SKM-1 treated with dmso at 0.1 percent for 144 hours (cell line): ENCODE results near the gene RFWD3.

ENCODE experiments used
- DNase-seq: peaks from one replicate; lab custom pipeline; 2025; ENCODE audit not compliant: unreplicated experiment; lab: John Stamatoyannopoulos, UW

Gene RFWD3

DNA sequence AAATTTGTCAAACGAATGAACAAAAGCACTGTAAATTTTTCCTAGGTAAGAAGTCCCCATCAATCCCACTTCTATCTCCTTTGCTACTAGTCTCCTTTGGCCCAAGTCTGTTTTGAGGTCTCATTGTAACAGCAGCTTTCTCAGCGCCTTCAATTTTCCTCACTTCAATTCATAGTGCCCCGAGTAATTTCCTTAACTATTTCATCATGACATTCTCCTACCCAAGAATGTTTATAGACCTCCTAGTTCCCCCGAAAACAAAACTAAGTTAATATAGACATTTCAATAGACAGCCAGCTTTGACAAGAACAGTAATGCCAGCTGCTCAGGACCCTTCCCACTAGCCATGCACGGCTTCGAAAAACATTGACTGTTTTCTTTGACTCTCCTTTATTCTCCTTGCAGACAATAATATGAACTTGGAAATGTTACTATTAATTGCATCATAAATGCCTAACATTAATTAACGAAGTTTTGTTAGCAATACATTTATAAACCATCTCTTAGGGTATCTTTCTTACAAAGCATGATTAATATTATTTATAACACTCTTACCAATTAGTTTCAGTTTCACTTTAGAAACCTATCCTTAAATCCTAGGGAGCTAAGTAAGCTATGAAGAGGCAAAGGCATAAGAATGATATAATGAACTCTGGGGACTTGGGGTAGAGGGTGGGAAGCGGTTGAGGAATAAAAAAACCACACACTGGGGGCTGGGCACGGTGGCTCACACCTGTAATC lies 82.6 kb downstream of the RFWD3 start:
- DNase-seq = no peak

DNA sequence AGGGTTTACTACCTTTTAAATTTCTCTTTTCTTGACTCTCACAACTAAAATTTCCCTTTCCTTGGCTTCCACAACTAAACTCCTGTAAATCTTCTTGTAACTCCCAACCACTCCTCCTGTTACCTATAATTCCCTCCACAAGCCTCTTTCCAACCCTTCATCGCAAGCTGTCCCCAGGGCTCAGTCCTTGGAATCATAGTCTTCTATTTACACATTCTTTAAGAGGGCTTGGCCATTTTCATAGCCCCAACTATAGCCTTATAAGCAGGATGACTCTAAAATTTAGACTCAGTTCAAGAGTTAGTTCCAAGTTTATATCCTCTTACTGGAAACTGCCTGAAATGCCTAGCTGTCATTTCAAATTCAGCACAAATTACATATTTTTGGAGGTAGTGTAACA lies 83.7 kb downstream of the RFWD3 start:
- DNase-seq = no peak

DNA sequence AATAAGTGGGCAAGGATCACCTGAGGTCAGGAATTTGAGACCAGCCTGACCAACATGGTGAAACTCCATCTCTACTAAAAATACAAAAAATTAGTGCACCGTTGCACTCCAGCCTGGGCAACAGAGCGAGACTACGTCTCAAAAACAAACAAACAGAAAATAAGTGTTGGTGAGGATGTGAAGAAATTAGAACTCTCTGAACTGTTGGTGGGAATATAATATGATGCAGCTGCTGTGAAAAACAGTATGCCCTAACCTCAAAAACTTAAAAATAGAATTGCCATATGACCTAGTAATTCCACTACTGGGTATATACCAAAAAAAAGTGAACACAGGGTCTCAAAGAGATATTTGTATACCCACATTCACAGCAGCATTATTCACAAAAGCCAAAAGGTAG lies 85.8 kb downstream of the RFWD3 start:
- no peak for DNase-seq

DNA sequence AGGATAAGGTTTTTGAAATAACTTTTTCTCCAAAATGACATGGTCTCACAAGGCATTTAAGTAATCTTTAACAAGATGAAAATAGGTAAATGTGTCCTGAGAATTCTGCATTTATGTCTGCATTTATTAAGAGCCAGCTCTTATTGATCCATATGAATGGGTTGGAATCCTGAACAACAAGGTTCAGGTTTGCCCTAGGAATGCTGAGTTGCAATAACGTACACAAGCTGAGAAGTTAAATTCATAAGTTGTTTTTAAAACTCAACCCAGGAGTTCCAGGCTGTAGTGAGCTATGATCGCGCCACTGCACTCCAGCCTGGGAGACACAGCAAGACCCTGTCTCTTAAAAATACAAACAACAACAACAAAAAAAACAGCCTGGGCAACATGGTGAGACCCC lies 87.8 kb downstream of the RFWD3 start:
- DNase-seq = no peak

- no peak for DNase-seq
Observed at GRCh38 chr16:74578433-74578832, 88.2 kb downstream of the RFWD3 start.

DNA sequence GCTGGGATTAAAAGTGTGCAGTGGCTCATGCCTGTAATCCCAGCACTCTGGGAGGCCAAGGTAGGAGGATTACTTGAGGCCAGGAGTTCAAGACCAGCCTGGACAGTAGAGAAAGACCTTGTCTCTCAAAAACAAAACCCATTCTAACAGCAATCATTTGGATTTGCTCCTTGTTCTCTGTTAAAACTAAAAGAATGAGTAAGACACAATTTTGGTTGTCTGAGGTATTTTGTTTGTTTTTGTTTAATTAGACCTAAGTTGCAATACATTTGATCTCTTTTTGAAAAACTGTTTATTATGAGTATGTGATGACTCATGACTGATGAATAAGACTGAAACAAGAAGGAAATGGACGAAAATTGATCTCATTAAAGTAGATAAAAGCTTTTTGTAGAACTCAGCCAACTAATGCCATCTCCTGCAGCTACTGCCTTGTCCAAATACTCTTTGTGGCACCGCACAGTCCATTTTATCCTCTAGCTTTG lies 88.8 kb downstream of the RFWD3 start:
- no peak for DNase-seq

GRCh38 chr16:74575807-74576643 lies 90.7 kb downstream of the RFWD3 start:
- DNase-seq = no peak

DNA sequence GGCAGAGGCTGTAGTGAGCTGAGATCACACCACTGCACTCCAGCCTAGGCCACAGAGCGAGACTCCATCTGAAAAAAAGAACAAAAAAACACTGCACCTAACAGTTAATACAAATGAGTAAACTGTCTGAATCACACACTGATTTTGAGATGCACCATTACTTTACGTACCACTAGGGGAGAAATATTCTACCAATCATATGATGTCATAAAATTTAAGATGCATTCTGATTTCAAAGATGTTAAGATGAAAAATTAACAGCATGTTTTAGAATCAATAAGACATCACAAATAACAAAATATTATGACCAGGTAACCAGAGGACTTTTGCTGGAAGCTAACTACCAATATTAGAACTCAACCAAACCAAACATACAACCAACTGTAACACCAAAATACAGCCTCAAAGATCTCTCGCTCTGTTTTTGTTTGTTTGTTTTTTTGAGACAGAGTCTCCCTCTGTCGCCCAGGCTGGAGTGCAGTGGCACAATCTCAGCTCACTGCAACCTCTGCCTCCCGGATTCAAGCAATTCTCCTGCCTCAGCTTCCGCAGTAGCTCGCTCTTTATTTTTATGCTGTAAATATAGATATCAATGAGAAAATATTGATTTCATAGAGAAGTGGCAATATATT lies 91.4 kb downstream of the RFWD3 start:
- DNase-seq = no peak

GRCh38 chr16:74574146-74574545 lies 92.5 kb downstream of the RFWD3 start:
- DNase-seq = no peak

DNA sequence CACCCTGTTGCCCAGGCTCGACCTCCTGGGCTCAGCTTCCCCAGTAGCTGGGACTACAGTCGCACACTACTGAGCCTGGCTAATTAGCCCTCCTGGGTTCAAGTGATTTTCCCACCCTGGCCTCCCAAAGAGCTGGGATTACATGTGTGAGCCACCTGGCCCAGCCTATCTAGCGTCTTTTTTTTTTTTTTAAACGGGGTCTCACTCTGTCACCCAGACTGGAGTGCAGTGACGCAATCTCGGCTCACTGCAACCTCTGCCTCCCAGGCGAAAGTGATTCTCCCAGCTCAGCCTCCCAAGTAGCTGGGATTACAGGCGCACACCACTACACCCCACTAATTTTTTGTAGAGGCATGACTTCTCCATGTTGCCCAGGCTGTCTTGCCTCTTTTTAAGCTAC lies 93.1 kb downstream of the RFWD3 start:
- no peak for DNase-seq
